T-helper 9 cell (primary cell): ENCODE results near the gene CLCN1.

Source experiments
- DNase-seq: peaks from one replicate; pipeline ENCODE4 v3.0.0-alpha.2; 2020

Gene CLCN1

GRCh38 chr7:143296686-143297085 is 19.2 kb upstream of the CLCN1 start:
- no peak for DNase-seq

GRCh38 chr7:143299346-143299745 is 16.6 kb upstream of the CLCN1 start:
- DNase-seq = no peak

- DNase-seq = peak; percentile 51
Measured at GRCh38 chr7:143299840-143300239, 16.1 kb upstream of the CLCN1 start.

GRCh38 chr7:143300959-143301935 is 14.7 kb upstream of the CLCN1 start:
- no peak for DNase-seq

DNA sequence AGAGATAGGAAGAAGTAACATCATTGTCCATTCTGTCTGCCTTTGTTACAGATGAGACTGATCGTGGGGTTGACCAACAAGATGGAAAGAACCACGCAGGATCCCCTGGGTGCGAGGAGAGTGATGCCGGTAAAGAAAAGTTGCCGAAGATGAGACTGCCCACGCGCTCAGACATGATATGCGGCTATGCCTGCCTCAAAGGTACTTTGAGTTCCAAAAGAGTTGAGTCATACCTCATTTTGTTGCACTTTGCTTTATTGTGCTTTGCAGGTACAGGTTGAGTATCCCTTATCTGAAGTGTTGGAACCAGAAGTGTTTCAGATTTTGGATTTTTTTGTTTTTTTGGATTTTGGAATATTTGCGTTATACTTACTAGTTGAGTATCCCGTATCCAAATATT is 12.2 kb upstream of the CLCN1 start:
- DNase-seq = no peak

- no peak for DNase-seq
Measured at GRCh38 chr7:143304938-143305337, 11.0 kb upstream of the CLCN1 start.

- DNase-seq = peak; percentile 67
Measured at GRCh38 chr7:143305423-143306070, 10.4 kb upstream of the CLCN1 start.

DNA sequence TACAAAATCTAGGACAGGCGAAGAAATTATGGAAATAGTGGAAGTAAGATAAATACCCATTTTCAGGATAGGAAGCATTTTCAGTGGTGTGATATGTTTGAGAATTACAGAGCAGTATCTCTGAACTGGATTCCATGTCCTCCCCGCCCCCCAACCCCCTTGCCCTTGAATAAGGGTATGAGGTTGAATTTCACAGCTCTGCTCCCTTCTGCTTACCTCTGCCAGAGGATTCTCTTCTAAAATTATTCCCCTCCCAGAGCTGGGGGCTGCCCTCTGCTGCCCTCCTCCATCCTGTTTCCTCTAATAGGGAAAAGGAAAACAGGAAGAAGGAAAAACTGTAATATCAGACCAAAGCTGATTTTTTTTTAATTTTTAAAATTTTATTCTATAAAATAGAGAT is 7.3 kb upstream of the CLCN1 start:
- no peak for DNase-seq

DNA sequence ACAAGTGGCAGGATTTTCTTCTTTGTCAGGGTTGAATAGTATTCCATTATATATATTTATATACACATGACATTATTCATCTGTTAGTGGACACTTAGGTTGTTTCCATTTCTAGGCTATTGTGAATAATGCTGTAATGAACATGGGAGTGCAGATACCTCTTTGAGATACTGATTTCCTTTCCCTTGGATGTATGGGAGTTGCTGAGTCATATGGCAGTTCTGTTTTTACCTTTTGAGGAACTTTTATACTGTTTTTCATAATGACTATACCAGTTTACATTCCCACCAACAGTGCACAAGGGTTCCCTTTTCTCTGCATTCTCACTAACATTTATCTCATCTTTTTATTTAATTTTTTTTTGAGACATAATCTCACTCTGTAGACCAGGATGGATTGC is 1.8 kb upstream of the CLCN1 start:
- no peak for DNase-seq

DNA sequence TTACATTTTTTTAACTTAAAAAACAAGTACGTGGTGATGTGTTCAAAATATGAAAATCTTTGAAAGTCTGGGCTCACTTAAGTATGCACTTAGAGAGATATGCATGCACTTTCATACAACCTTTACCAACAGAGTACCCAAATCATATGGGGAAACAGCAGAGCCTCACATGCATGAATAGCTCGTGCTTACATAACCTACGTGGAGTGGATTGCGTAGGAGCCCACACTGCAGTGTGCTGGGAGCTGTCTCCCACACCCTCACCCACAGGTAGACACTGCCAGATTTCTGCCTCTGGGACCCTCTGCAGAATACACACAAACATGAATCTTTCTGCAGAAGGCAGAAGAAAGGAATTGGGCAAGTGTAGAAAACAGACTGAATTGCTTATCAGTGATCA is 581 bp downstream of the CLCN1 start:
- no peak for DNase-seq

DNA sequence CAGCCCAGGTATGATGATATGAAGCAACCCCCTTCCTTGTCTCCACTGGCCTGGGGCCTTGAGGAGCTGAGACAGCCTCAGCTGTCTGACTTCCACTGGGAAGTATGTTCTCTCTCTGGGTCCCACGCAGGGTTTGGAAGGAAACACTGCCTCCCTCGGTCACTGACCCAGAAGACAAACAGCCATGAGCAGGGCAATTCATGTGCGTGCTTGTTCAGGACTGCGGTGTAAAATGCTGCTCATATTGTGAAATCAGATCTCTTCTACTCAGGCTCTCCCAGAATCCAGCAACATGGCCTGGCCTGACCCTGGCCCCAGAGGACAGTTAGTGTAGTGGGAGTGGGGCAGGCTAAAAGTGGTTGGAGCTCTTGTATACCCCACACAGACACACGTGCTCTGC is 2.8 kb downstream of the CLCN1 start:
- no peak for DNase-seq

- no peak for DNase-seq
Measured at GRCh38 chr7:143320620-143321019, 4.7 kb downstream of the CLCN1 start.

DNA sequence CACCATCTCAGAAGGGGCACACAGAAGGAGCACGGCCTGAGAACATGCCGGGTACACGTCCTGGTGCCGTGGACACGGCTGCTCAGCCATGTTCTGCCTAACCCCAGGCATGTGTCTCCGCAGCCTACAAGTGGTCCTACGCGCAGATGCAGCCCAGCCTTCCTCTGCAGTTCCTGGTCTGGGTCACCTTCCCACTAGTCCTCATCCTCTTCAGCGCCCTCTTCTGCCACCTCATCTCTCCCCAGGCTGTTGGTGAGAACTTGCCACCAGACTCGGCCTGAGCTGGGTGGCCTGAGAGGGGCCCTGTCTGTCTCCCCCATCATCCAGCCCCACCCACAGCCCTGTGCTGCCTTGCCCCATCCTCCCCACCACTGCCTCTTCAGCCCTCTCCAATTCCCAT is 5.3 kb downstream of the CLCN1 start:
- DNase-seq = no peak

GRCh38 chr7:143321734-143322133 is 5.8 kb downstream of the CLCN1 start:
- DNase-seq = no peak

DNA sequence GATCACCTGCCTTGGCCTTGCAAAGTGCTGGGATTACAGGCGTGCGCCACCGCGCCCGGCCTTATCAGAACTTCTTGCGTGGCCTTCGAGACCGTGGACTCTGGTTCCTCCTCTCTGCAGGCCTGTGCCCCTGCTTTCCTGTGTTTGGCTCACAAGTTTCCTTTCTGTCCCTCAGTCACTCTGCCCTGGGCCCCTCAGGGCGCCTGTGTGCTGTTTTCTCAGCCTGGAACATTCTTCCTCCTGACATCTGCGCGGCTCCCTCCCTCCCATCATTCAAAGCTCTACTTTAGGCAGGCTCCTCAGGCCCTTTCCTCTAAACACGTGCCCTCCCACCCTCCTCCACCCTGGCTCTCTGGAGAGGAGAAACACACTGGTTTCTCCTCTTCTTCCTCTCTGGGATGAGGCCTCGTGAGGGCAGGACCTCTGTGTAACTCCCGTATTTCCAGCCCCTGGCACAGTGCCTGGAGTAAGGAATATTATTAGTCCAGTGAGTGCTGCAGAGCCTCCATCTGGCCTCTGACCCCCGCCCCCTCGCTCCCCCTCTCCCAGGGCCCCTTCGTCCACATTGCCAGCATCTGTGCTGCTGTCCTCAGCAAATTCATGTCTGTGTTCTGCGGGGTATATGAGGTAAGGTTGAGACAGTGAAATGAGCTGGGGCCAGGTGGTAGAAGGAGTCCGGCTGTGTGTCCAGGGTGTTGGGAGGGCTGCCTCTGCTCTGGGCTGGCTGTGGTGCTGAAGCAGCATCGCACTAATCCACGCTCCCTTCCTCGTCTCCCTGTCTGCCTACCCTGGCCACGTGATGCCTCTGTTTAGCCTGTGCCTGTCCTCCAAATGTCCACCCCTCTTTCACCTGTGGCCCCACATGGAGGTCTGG is 7.1 kb downstream of the CLCN1 start:
- DNase-seq = no peak

- no peak for DNase-seq
Measured at GRCh38 chr7:143323653-143324052, 7.7 kb downstream of the CLCN1 start.

GRCh38 chr7:143325240-143325639 is 9.3 kb downstream of the CLCN1 start:
- DNase-seq = no peak

GRCh38 chr7:143327903-143328302 is 12.0 kb downstream of the CLCN1 start:
- no peak for DNase-seq

GRCh38 chr7:143329471-143330170 is 13.7 kb downstream of the CLCN1 start:
- DNase-seq = no peak

DNA sequence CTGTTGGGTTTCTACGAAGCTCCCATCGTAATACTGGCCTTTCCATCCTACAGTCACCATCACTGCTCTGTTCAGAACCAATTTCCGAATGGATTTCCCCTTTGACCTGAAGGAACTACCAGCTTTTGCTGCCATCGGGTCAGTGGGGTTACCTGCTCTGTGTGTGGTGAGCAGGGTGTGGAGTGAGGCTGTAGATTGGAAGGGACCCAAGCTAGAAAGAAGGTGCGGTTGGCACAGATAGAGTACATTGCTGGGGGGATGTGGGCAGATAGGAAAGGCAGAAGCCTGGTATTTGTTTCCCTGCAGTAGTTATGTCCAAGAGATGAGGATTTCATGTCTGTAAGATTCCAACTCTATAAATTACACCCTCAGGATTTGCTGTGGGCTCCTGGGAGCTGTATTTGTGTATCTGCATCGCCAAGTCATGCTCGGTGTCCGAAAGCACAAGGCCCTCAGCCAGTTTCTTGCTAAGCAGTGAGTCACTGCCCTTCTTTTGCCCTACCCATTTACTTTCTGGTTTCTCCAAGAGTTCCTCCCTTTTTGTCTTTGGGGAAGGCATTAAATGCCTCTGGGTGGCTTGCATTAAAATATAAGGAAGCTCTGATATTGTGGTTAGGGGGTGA is 15.4 kb downstream of the CLCN1 start:
- no peak for DNase-seq

DNA sequence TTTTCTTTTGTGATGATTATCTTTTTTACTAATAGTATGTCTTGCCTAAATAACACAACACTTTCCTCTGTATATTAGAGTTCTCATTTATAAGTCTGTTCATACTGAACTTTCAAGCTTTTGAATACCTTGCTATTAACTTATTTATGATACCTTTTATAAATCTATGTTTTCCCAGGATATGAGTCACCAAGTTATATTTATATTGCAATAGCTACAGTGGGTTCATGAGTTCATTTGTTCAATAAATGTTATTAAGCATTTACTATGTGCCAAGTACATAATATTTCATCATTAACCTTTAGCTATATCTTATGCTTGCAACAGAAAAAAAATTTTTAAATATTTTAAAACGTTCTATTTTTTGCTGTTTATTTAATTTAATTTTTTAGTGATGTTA is 18.3 kb downstream of the CLCN1 start:
- no peak for DNase-seq

GRCh38 chr7:143337216-143337615 is 21.3 kb downstream of the CLCN1 start:
- no peak for DNase-seq
